Measurements from ENCODE around the gene HEPN1. TPM values are rescaled to one million over a fixed set of nuclear protein-coding genes. Genes with fewer than 3 reads are reported as not detected.

HEPN1 gene
- total and polyA plus RNA-seq, 5 experiments from 2014 or later: not detected

DNA sequence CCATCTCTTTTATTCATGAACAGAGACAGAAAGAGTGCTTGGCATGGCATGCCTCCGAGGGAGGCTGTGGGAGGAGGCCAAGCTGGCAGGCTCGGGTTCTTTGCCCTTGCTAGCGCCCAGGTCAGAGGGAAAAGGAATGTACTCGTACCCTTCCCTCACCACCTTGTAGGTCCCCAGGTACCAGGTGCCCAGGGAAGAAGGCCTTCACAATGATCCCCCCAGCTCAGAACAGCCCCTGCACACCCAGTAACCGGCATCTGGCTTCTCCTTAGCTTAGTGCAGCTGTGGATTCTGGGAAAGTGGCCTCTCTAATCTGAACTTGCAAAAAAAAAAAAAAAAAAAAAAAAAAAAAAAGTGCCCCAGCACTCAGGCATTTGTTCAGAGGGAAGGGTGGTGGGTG lies 1.3 kb downstream of the HEPN1 start:
- peaks cover 0 to 11% (median 0%) of the 10 kb centered on the region in 5 donors for H3K27me3 Mint-ChIP-seq
- no peak for ATAC-seq
- POLR2A ChIA-PET: interaction anchor here (0.6 to 6.3 kb wide), 15 partner anchors 10 to 297 kb away, joined by 3 to 50 read pairs (median 5); partner anchors contain the start of genes CCDC15, MSANTD2 and TMEM218

DNA sequence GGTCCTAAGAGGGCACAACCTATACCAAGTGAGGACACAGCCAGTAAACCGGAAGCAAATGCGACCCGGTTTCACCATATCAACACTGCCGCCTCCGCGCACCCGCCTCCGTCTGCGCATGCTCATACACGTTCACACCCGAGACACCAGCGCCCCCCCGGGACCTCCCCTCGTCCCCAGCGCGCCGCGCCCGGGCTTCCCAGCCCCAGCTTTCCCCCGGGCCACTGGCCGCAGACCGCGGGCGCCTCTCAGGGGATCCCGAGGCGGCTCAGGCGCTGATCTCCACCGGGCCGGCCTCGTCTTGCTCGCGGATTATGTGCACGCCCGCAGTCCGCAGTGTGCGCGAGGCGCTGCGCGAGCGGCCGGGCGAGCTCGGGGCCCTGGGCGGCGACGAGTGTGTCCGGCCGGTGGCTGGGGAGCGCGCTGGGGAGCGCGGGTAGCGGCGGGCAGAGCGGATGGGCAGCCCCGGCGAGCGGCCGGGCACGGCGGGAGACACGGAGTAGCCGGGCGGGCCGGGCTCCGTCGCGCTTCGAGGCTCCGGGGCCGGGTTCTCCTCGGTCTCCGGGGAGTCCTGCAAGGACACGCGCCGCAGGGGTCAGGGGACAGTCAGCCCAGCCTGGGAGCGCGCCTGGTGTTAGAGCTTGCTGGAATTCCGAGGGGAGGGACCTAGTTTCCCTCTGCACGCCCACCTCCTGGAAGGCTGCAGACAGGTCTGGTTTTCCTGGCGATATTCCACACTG lies 2.0 kb downstream of the HEPN1 start:
- H3K27ac Mint-ChIP-seq: peak overlapping the region in 9 of 10 donors; percentile 75 to 92 (median 83)
- H3K36me3 Mint-ChIP-seq: no peaks in the 10 kb centered on the region
- peak overlapping the region; percentile 64 to 88 (median 83) for H3K4me3 Mint-ChIP-seq
- peaks cover 21 to 37% (median 32%) of the 10 kb centered on the region in 4 donors for H3K4me1 Mint-ChIP-seq
- ATAC-seq: peak; percentile 86 to 92
- POLR2A ChIA-PET: interaction anchor here (0.6 to 6.3 kb wide), 14 partner anchors 9 to 298 kb away, joined by 3 to 50 read pairs (median 5); partner anchors contain the start of genes CCDC15 and MSANTD2
- peak; percentile 73 to 96 (median 83) for DNase-seq
- H3K27me3 Mint-ChIP-seq: peaks cover 0 to 9% (median 0%) of the 10 kb centered on the region in 5 donors
- H3K9me3 Mint-ChIP-seq: no peaks in the 10 kb centered on the region

More for the DNA sequence above, 1.3 kb downstream of the HEPN1 start:
- no peaks in the 10 kb centered on the region for H3K9me3 Mint-ChIP-seq
- peak overlapping the region; percentile 64 to 88 (median 83) for H3K4me3 Mint-ChIP-seq
- H3K4me1 Mint-ChIP-seq: peaks cover 23 to 37% (median 32%) of the 10 kb centered on the region in 4 donors
- H3K27ac Mint-ChIP-seq: peak overlapping the region in 8 of 10 donors; percentile 75 to 92 (median 84)
- no peak for DNase-seq
- no peaks in the 10 kb centered on the region for H3K36me3 Mint-ChIP-seq

DNA sequence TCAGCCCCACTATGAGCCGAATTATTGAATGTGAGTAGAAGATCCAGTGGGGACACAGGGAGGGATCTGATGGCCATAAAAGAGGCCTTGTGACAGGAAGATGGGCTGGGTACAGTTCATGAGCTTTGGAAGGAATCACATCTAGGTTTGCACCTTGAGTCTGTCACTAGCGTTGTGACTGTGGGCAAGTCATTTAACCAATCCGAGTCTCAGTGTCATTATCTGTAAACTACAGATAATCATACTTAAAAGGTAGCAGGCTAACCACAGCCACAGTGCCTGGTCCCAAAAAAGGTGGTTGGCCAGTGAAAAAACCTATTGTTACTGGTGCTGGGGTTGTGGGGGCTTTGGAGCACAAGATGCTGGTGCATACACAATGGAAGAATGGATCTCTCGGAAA lies 3.8 kb downstream of the HEPN1 start:
- H3K27me3 Mint-ChIP-seq: peaks cover 0 to 9% (median 0%) of the 10 kb centered on the region in 5 donors
- no peaks in the 10 kb centered on the region for H3K36me3 Mint-ChIP-seq
- DNase-seq (peak in 1 of 10 donors; percentile 5), ATAC-seq (no peak)
- no peaks in the 10 kb centered on the region for H3K9me3 Mint-ChIP-seq
- POLR2A ChIA-PET: interaction anchor here (0.6 to 6.3 kb wide), 4 partner anchors 27 to 189 kb away, joined by 3 to 50 read pairs (median 12); partner anchors contain the start of genes CCDC15 and TMEM218
- H3K27ac Mint-ChIP-seq: peak overlapping the region in 7 of 10 donors; percentile 7 to 54 (median 17)
- peak overlapping the region in 9 of 10 donors; percentile 18 to 64 (median 41) for H3K4me3 Mint-ChIP-seq
- H3K4me1 Mint-ChIP-seq: peaks cover 21 to 37% (median 32%) of the 10 kb centered on the region in 4 donors

DNA sequence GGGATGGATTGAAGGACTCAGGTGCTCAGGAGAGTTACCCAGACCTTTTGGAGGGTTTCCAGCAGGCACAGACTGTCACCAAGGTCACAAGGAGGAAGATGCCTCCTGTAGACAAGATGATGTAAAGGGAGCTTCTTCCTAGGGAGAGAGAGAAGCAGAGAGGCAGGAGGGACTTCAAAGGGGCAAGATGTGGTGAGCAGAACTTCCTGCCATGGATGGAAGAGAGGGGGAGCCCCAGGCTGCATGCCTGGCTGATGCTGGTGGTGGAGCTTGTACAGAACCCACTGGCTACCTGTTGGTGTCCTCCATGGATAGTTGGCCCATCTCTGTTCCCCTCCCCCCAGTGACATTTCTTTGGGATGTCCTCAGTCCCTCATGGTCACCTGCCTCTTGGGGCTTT lies 4.2 kb downstream of the HEPN1 start:
- Mint-ChIP-seq H3K36me3 (no peaks in the 10 kb centered on the region), H3K27ac (peak overlapping the region in 6 of 10 donors; percentile 7 to 72 (median 42)), H3K9me3 (no peaks in the 10 kb centered on the region), H3K4me3 (peak overlapping the region in 7 of 10 donors; percentile 7 to 64 (median 44)), H3K4me1 (peaks cover 21 to 37% (median 32%) of the 10 kb centered on the region in 4 donors), H3K27me3 (peaks cover 0 to 7% (median 0%) of the 10 kb centered on the region in 5 donors)
- POLR2A ChIA-PET: interaction anchor here (0.6 to 6.3 kb wide), 5 partner anchors 19 to 188 kb away, joined by 3 to 50 read pairs (median 5); partner anchors contain the start of genes CCDC15 and TMEM218
- ATAC-seq (peak; percentile 31 to 63), DNase-seq (peak in 5 of 10 donors; percentile 12 to 47 (median 31))

DNA sequence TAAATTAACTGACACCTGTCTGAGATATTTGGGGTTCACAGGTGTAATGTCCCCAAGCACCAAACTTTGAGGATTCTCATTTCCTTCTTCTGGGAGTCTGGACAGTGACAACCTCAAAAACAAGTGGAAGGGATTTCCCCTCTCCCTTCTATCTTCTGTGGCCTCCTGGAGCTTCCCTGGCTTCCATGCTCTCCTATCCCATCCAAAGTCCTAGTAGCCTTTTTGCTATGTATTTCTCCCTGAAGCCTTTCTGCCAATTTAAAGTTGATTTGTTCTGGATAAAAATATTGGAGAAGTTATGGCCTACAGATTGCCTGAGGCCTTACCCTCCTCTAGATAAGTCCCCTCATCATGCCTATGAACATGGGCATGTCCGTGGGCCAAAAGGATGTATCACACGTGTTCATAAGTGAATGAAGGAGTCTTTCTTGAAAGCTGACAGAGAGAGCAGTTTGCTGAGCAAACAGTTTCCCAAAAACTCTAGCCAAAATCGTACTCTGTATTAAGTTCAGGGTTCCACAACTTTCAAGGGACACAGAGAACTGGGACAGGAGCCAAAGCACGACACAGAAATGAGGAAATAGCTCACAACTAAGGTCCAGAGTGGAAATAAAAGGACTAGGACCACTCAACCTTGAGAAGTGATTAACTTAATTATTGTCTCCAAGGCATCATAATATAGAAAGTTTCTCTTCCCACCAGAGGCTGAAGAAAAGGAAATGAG lies 10.1 kb downstream of the HEPN1 start:
- POLR2A ChIA-PET: interaction anchor here (0.6 to 2.3 kb wide), 2 partner anchors 24 to 1134 kb away, joined by 3 to 5 read pairs; partner anchors contain the start of gene CDON
- Mint-ChIP-seq H3K27ac (peak overlapping the region in 2 of 10 donors; percentile 5 to 87), H3K27me3 (no peaks in the 10 kb centered on the region), H3K4me1 (peaks cover 3 to 28% (median 14%) of the 10 kb centered on the region in 4 donors), H3K4me3 (no peak overlapping the region), H3K9me3 (no peaks in the 10 kb centered on the region), H3K36me3 (no peaks in the 10 kb centered on the region)
- ATAC-seq: no peak
- no peak for DNase-seq

DNA sequence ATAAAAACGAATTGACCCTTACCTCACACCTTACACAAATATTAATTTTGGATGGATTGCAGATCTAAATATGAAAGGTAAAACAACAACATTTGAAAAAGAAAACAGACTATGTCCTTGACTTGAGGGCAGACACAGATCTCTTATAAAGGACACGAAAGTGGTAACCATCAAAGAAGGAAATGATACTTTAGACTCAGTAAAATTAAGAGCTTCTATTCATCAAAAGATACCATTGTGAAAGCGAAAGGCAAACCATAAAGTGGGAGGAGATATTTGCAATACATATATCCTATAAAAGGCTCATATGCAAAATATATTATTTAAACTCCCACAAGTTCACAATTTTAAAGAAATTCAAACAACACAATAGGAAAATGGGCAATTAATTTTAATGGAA lies 11.7 kb downstream of the HEPN1 start:
- H3K4me3 Mint-ChIP-seq: no peak overlapping the region
- no peaks in the 10 kb centered on the region for H3K9me3 Mint-ChIP-seq
- H3K4me1 Mint-ChIP-seq: peaks cover 2 to 16% (median 10%) of the 10 kb centered on the region in 4 donors
- POLR2A ChIA-PET: interaction anchor here (0.8 to 2.3 kb wide), 2 partner anchors 10 to 23 kb away, joined by 5 read pairs; no protein-coding TSS in a partner anchor
- H3K27me3 Mint-ChIP-seq: peaks cover 0 to 2% (median 0%) of the 10 kb centered on the region in 5 donors
- H3K36me3 Mint-ChIP-seq: no peaks in the 10 kb centered on the region
- DNase-seq (peak in 2 of 10 donors; percentile 25 to 28), ATAC-seq (peak in 1 of 2 donors; percentile 82)
- H3K27ac Mint-ChIP-seq: peak overlapping the region in 8 of 10 donors; percentile 26 to 82 (median 62)

DNA sequence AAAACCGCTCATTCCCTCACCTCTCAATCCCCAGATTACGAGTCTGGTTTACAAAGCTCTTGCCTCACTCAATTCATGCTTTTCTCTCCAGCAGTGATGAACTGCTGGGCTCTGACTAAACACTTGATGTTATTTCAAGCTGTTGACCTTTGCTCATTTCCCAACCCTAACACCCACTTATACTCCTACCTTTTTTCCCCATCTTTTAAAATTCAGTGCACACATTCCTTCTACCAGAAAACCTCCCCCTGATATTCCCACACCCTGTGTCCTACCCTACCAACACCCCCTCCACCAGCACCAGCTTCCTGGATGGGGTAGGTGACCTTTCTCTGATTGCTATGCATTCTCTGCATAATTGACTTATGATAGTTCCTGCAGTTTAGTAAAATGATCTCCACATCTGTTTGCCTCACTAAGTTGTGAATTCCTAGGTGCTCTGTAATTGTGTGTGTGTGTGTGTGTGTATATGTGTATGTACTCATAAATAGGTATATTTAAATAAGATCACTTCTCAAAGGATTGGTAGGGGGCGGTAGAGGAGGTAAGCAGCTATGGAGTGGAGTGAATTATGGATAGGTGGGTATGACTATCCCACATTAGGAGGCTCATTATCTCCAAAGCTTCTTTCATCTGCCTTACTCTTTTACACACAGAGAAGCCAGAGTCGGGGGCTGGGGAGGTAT lies 16.0 kb downstream of the HEPN1 start:
- no peak overlapping the region for H3K4me3 Mint-ChIP-seq
- POLR2A ChIA-PET: interaction anchor here (0.7 to 2.6 kb wide), 3 partner anchors 11 to 18 kb away, joined by 3 to 8 read pairs (median 4); partner anchors contain the start of gene CCDC15
- peaks cover 0 to 16% (median 10%) of the 10 kb centered on the region in 4 donors for H3K4me1 Mint-ChIP-seq

DNA sequence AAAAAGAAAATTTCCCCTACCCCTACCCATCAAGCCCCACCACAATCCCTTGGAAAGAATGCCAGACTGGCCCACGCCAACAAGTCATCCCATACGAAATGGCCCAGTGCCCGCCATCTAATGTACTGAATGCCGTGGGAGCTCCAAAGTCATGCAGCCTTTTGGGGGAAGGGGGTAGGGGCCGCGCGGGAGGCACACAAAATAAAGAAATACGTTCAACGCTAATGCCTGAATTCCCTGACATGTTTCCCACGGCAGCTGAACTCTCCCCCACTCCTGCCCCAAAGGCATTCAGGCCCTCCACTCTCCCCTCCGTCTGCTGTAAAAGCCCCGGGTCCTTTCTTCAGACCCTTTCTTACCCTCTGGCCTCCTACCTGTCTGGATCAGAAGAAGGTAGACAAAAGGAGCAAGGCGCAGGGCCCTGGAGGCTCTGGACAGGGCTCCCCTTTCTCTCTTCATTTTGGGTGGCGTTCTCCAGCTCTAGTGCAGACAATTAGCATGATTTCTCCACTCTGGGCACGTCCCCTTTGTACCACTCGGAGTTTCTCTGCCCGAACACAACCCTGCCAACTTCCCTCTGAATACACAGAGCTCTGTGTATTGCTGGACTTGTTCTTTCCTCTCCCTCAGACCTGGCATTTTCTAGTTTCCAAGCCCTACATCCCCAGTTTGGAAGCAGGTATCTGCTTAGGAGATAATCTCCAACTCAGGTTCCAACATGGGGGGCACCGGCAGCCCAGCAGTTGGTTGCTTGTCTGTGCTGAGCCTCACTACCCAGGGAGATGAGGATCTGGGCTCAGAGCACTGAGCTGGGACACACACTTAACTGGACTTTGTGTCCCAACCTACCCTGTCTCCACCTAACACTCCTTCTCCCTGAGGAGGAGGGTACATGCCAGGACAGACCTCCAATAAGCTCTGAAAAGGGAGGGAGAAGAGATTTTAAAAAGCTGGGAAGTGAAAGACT lies 16.8 kb downstream of the HEPN1 start, which contains the start of gene HEPACAM:
Gene HEPACAM, minus strand, starts transcription at position 500 of the 967 bp plus-strand sequence. Its CDS starts 41 bp downstream, at position 459.
- POLR2A ChIA-PET: interaction anchor here (1.0 to 2.6 kb wide), 2 partner anchors 10 to 18 kb away, joined by 4 to 8 read pairs; partner anchors contain the start of gene CCDC15
- DNase-seq (no peak), ATAC-seq (no peak)
- Mint-ChIP-seq H3K36me3 (no peaks in the 10 kb centered on the region), H3K4me1 (peaks cover 0 to 7% (median 3%) of the 10 kb centered on the region in 4 donors), H3K4me3 (no peak within 1 kb of the TSS), H3K27me3 (peaks cover 0 to 2% (median 0%) of the 10 kb centered on the region in 5 donors), H3K9me3 (no peaks in the 10 kb centered on the region), H3K27ac (no peak within 1 kb of the TSS)

More for the DNA sequence above, 16.0 kb downstream of the HEPN1 start:
- no peaks in the 10 kb centered on the region for H3K9me3 Mint-ChIP-seq
- ATAC-seq (no peak), DNase-seq (no peak)
- no peaks in the 10 kb centered on the region for H3K36me3 Mint-ChIP-seq
- H3K27me3 Mint-ChIP-seq: peaks cover 0 to 2% (median 0%) of the 10 kb centered on the region in 5 donors
- H3K27ac Mint-ChIP-seq: no peak overlapping the region

DNA sequence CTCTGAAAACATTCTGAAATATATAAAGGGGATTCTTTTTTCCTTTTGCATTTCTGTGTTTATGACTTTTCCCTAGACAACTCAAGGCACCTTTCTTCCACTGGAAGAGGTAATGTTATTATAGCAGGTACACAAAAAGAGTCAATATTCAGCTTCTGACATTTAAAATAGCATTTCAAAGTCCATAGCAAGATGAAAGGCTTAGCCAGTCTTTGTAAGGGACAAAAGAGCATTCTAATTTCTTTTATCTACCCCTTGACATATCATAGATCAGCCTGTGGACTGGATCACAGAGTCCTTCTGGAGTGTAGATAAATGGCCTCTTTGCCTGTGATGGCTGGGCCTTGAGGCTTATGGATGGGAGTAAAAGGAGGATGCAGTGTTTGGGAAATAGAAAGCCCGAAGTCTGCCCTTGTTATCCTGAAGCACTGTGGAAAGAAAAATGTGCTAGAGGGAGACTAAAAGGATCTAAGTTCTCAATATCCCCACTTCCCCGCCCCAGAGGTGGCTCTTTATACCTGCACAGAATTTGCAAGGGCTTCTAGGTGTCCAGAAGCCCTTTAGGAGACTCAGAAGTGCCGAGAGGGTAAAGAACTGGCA lies 18.4 kb downstream of the HEPN1 start:
- Mint-ChIP-seq H3K4me1 (peaks cover 0 to 5% (median under 1%) of the 10 kb centered on the region in 4 donors), H3K9me3 (no peaks in the 10 kb centered on the region), H3K27me3 (peaks cover 0 to 2% (median 0%) of the 10 kb centered on the region in 5 donors), H3K27ac (no peak overlapping the region), H3K36me3 (no peaks in the 10 kb centered on the region), H3K4me3 (no peak overlapping the region)
- POLR2A ChIA-PET: interaction anchor here (0.8 kb wide), 1 partner anchor 13 kb away, joined by 3 read pairs; no protein-coding TSS in a partner anchor
- DNase-seq (no peak), ATAC-seq (no peak)

DNA sequence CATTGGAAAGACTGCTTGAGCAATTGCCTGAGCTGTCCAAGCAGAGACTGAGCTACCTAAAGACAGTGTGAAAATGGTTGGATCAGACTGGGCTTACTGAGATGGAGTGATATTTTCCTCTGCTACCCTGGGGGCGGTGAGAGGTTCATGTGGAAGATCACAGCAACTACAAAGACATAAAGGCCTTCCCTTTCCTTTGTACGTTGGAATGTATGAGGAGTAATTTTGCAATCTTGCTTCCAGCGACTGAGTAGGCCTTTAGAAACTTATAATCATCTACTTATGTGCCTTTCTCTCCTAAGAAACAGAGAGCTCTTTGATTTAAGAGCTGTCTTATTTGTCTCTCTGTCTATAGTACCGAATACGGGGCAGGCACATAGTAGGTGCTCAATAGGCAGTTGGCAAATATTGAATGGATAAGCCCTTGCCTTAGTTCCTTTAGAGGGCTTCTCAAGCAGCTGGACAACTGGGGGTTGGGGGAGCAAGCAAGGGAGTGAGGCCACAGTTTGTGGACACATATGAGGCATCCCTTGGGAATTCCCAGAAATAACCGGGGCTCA lies 19.2 kb downstream of the HEPN1 start:
- Mint-ChIP-seq H3K4me3 (no peak overlapping the region), H3K9me3 (no peaks in the 10 kb centered on the region), H3K27me3 (peaks cover 0 to 2% (median 0%) of the 10 kb centered on the region in 5 donors), H3K4me1 (peaks cover 4 to 14% (median 9%) of the 10 kb centered on the region in 4 donors), H3K27ac (peak overlapping the region in 1 of 10 donors; percentile 16), H3K36me3 (peaks cover 0 to 1% (median 0%) of the 10 kb centered on the region in 3 donors)
- DNase-seq: no peak
- ATAC-seq: no peak
- POLR2A ChIA-PET: interaction anchor here (0.8 kb wide), 1 partner anchor 12 kb away, joined by 3 read pairs; no protein-coding TSS in a partner anchor

Data from naive thymus-derived CD8-positive, alpha-beta T cell (primary cell).